GM12875 (cell line): ENCODE results near the gene KCNQ1OT1.

Source experiments
- H3K4me3 ChIP-seq: one replicate; pipeline ENCODE4 v1.5.1; 2011; ENCODE audit warnings: low read depth, low read length, control low read depth
- CTCF ChIP-seq: IDR thresholded peaks from 2 replicates; pipeline ENCODE4 v1.5.1; 2011; ENCODE audit warnings: low read depth, mild to moderate bottlenecking, control low read depth, inconsistent platforms, low read length, moderate library complexity, borderline replicate concordance; ENCODE audit not compliant: insufficient read depth

KCNQ1OT1 gene

GRCh38 chr11:2583605-2583958, 116.2 kb downstream of the KCNQ1OT1 start:
- H3K4me3 ChIP-seq = no peak overlapping the region
- TF ChIP-seq CTCF = no peak

DNA sequence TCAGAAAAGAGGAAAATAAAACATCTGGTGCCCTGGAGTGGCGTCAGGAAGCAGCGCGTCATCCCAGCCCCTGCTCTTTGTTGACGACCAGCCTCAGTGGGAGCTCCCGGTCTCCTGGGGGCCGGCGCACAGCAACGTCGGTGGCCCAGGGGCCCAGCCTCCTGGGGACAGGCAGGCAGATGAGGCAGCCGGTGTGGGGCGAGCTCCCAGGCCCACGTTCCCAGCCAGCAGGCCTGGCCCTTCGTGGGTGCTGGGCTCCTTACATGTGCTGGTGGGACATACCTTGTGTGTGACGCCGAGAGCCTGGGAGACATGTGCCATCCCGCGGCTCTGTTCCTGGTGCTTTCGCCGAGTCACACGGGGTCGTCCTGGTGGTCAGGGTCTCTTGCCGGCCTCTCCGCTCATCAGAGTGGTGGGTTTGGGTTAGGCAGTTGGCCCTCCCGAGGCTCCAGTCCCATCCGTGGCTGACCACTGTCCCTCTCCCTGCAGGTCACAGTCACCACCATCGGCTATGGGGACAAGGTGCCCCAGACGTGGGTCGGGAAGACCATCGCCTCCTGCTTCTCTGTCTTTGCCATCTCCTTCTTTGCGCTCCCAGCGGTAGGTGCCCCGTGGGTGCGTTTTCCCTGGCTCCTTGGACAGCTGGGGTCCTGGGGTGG, 116.7 kb downstream of the KCNQ1OT1 start:
- no peak for TF ChIP-seq CTCF
- no peak overlapping the region for H3K4me3 ChIP-seq

GRCh38 chr11:2582351-2582945, 117.3 kb downstream of the KCNQ1OT1 start:
- no peak for TF ChIP-seq CTCF
- no peak overlapping the region for H3K4me3 ChIP-seq

- TF ChIP-seq CTCF = no peak
- H3K4me3 ChIP-seq = no peak overlapping the region
Observed at GRCh38 chr11:2581931-2582350, 117.9 kb downstream of the KCNQ1OT1 start.

DNA sequence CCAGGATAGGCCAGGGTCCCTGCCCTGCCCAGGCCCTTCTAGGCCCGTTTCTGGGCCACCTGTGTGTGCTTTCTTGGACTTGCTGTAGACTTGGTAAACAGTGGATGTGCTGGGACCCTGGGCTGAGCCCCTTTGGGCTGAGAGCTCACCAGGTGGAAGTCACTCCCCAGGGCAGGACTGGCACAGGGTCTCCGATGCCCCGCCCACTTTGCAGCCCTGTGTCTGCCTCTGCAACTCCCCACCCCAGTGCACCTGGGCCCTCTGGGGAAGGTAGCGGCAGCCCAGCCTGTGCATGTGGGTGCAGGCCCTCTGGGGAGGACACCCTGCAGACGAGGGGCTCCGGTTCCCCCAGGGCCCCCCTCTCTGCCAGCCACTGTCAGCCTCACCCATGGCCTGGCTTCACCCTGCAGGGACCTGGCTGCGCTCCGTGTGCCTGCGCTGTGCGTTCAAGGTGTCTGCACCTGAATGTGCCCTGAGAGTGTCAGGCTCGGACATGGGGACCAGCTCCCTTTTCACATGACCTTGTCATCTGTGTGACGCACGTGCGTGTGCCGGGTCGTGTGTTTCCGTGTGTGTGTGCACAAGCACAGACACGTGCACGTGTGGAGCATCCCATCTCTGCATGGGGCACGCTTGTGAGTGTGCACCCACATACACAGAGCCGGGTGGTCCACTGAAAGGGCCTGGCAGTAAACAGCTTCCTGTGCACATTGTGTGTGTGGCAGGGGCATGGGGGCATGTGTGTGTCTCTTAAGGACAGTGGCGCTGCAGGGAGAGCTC, 118.5 kb downstream of the KCNQ1OT1 start:
- TF ChIP-seq CTCF = no peak

GRCh38 chr11:2580571-2581001, 119.2 kb downstream of the KCNQ1OT1 start:
- H3K4me3 ChIP-seq = no peak overlapping the region
- no peak for TF ChIP-seq CTCF

More for the DNA sequence above, 118.5 kb downstream of the KCNQ1OT1 start:
- no peak overlapping the region for H3K4me3 ChIP-seq
